NCI-H2171 treated with DMSO at 0.1 percent for 48 hours (cell line): Measurements from ENCODE around the gene LRRC59.
"Not testable (repeated sequence)": the region's sequence is repeated elsewhere in the genome, so short reads cannot be mapped to it uniquely, and the experiment has no call there.

Experiments
- DNase-seq: peaks from one replicate; lab custom pipeline; 2025; lab: John Stamatoyannopoulos, UW

LRRC59 gene

GRCh38 chr17:50424996-50425681, 27.8 kb upstream of the LRRC59 start:
- DNase-seq: no peak

GRCh38 chr17:50424246-50424995, 27.1 kb upstream of the LRRC59 start:
- DNase-seq: no peak

GRCh38 chr17:50423553-50424159, 26.3 kb upstream of the LRRC59 start:
- DNase-seq: peak; percentile 61

- DNase-seq: no peak
Observed at GRCh38 chr17:50422738-50423137, 25.4 kb upstream of the LRRC59 start.

- peak; percentile 33 for DNase-seq
Observed at GRCh38 chr17:50421308-50422051, 24.2 kb upstream of the LRRC59 start.

- no peak for DNase-seq
Observed at GRCh38 chr17:50420419-50421112, 23.2 kb upstream of the LRRC59 start.

GRCh38 chr17:50419577-50419976, 22.3 kb upstream of the LRRC59 start:
- not testable (repeated sequence) for DNase-seq

GRCh38 chr17:50414808-50415207, 17.5 kb upstream of the LRRC59 start:
- DNase-seq: no peak

- peak; percentile 30 for DNase-seq
Observed at GRCh38 chr17:50412188-50412732, 14.9 kb upstream of the LRRC59 start.

GRCh38 chr17:50407921-50408320, 10.6 kb upstream of the LRRC59 start:
- DNase-seq: no peak

- DNase-seq: no peak
Observed at GRCh38 chr17:50406578-50406977, 9.3 kb upstream of the LRRC59 start.

- DNase-seq: not testable (repeated sequence)
Observed at GRCh38 chr17:50405351-50405750, 8.0 kb upstream of the LRRC59 start.

GRCh38 chr17:50399591-50399990, 2.3 kb upstream of the LRRC59 start:
- DNase-seq: not testable (repeated sequence)

GRCh38 chr17:50398672-50399071, 1.3 kb upstream of the LRRC59 start:
- not testable (repeated sequence) for DNase-seq

GRCh38 chr17:50397919-50398285, 579 bp upstream of the LRRC59 start:
- no peak for DNase-seq

- peak; percentile 16 for DNase-seq
Observed at GRCh38 chr17:50396261-50397110, 837 bp downstream of the LRRC59 start.

- no peak for DNase-seq
Observed at GRCh38 chr17:50394711-50395110, 2.6 kb downstream of the LRRC59 start.

- DNase-seq: no peak
Observed at GRCh38 chr17:50393700-50394099, 3.6 kb downstream of the LRRC59 start.

- no peak for DNase-seq
Observed at GRCh38 chr17:50392621-50393020, 4.7 kb downstream of the LRRC59 start.

GRCh38 chr17:50389534-50389933, 7.8 kb downstream of the LRRC59 start:
- DNase-seq: no peak

GRCh38 chr17:50388728-50389127, 8.6 kb downstream of the LRRC59 start:
- no peak for DNase-seq
